ENCODE measurements around the gene EN2. TPM values are rescaled to one million over a fixed set of nuclear protein-coding genes. Genes with fewer than 3 reads are reported as not detected.
A peak's percentile ranks its signal among the peaks of the same experiment; 100 is the strongest.

EN2 gene
- total and polyA plus RNA-seq, 12 donors: 0.07 to 0.42 (median 0.13) TPM; not detected in 3

DNA sequence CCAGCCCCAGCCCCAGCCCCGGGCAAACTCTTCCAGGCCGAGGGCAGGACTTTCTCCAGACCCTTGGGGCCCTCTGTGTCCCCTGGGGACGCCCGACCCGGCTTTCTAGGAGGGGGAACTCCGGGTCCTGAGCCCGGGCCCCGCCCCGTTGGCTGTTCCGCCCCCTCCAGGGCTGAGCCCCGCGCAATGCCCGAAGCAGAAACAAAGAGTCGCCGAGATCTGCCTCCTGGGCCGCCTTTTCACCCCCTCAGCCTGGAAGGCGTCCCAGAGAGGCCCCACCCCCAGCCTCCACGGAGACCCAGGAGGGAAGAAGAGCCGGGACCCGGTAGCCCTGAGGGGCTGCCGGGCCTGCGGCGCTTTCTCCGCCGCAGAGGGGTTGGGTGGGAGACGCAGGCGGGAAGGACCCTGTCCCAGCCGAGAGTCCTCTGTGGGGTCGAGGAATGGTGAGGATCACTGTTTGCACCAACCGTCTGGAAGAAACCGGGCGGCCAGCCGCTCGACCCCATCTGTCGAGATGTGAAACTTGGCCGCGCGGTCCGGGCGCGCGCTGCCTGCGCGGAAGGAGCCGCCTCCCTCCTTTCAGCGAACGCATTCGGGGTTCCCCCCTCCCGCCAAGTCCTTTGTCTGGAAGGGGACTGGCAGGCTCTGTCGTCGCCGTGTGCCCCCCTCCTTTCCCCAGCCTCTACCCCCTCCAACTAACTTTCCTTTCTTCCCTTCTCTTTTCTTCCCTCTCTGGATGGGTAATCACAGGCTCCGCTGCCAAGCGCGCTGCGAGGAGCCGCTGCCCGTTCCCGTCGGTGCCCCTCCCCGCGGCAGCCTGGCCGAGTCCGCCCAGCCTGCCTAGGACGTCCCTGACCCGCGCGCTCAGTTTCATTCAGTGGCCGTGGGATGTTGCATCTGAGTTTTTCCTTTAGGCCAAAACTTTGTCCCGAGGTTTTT lies 10.2 kb downstream of the EN2 start:
- intact Hi-C loops (cut with DNase I): no loop called here
- DNase-seq: peak in 2 of 7 donors; percentile 11 to 26
- WGBS, 4 donors: 3% methylated on average over 25 to 70 of the region's 70 CpGs
- Histone ChIP-seq H3K4me1 (replicated peaks in 1 of 2) (peaks cover 8 to 12% of the 10 kb centered on the region in 2 donors), H3K36me3 (replicated peaks in 1 of 2) (no peaks in the 10 kb centered on the region), H3K9me3 (replicated peaks in 1 of 3) (no peaks in the 10 kb centered on the region), H3K27me3 (peaks cover 94% of the 10 kb centered on the region), H3K27ac (no peak overlapping the region), H3K4me3 (peak overlapping the region in 1 of 4 donors; percentile 4)
- TF ChIP-seq, protein P1, sequence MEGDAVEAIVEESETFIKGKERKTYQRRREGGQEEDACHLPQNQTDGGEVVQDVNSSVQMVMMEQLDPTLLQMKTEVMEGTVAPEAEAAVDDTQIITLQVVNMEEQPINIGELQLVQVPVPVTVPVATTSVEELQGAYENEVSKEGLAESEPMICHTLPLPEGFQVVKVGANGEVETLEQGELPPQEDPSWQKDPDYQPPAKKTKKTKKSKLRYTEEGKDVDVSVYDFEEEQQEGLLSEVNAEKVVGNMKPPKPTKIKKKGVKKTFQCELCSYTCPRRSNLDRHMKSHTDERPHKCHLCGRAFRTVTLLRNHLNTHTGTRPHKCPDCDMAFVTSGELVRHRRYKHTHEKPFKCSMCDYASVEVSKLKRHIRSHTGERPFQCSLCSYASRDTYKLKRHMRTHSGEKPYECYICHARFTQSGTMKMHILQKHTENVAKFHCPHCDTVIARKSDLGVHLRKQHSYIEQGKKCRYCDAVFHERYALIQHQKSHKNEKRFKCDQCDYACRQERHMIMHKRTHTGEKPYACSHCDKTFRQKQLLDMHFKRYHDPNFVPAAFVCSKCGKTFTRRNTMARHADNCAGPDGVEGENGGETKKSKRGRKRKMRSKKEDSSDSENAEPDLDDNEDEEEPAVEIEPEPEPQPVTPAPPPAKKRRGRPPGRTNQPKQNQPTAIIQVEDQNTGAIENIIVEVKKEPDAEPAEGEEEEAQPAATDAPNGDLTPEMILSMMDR (IDR thresholded peaks at IDR 0.05): no peak
- TF ChIP-seq POLR2A (IDR thresholded peaks at IDR 0.05): no peak

DNA sequence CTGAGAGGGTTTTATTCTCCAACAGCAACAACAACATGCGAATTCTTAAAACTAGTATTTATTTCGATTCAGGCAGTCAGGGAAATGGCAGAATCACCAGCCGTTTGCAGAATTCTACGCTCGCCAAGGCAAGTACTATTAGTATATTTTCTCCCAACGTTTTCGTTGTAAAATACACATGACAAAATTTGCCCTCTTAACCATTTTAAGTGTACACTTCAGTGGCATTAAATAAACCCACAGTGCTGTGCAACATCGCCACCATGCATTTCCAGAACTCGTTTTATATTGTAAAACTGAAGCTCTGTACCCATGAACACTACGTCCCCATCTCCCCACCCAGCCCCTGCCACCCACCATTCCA lies 10.8 kb downstream of the EN2 start:
- TF ChIP-seq, protein P1 (IDR thresholded peaks at IDR 0.05): no peak
- no peak for TF ChIP-seq POLR2A (IDR thresholded peaks at IDR 0.05)
- Histone ChIP-seq H3K9me3 (replicated peaks in 1 of 3) (no peaks in the 10 kb centered on the region), H3K4me1 (replicated peaks in 1 of 2) (peaks cover 8 to 12% of the 10 kb centered on the region in 2 donors), H3K27ac (no peak overlapping the region), H3K36me3 (replicated peaks in 1 of 2) (no peaks in the 10 kb centered on the region), H3K4me3 (no peak overlapping the region), H3K27me3 (peaks cover 91% of the 10 kb centered on the region)
- 12 to 14% (median 13%) methylated on average over 10 of the region's 10 CpGs for WGBS, 4 donors
- intact Hi-C loops (cut with DNase I): no loop called here
- DNase-seq: peak in 1 of 7 donors; percentile 4

DNA sequence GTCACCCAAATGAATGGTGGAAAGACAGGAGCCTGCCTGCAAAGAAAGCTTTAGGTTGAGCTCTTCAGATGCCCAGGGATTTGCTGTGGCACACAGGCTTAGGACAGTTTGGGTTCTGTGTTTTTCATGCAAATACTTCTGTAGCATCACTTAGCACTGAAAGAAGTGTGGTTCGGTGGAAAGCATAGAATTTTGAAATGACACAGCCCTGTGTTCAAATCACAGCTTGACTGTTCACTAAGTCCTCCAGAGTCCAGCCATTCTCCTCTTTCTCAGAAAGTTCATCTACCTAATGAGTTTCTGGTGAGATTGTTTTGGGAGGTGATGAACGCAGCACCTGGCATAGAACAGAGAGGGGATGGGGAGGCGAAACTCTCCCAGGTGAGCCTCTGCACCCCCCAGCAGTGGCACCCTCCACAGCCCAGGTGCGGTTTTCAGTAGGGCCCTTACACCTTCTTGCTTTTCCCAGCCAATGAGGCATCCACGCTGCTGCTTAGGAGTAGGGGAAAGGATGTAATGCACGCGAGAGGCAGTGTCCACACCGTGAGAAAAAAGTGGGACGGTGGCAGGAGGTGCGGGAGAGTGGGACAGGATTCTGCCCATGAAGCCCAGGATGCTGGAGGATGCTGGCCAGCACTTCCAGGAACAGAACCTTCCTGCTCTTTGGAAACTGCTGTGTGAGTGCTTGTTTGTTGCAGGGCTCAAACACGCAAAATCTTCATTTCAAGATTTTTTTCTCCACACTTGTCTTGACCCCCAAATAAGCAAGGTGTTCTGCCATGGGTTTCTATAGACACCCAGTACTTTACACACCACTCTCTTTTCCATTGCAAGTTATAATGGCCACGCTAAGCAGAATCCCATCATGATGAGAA lies 11.6 kb downstream of the EN2 start:
- H3K4me3 ChIP-seq: no peak overlapping the region
- peaks cover 83% of the 10 kb centered on the region for H3K27me3 ChIP-seq
- peaks cover 8 to 12% of the 10 kb centered on the region in 2 donors for H3K4me1 ChIP-seq (replicated peaks in 1 of 2)
- no peak for DNase-seq
- H3K27ac ChIP-seq: no peak overlapping the region
- 7 to 11% (median 9%) methylated on average over 12 of the region's 12 CpGs for WGBS, 4 donors
- TF ChIP-seq, protein P1 (IDR thresholded peaks at IDR 0.05): no peak
- TF ChIP-seq POLR2A (IDR thresholded peaks at IDR 0.05): no peak
- no peaks in the 10 kb centered on the region for H3K9me3 ChIP-seq (replicated peaks in 1 of 3)
- intact Hi-C loops (cut with DNase I): no loop called here
- no peaks in the 10 kb centered on the region for H3K36me3 ChIP-seq (replicated peaks in 1 of 2)

DNA sequence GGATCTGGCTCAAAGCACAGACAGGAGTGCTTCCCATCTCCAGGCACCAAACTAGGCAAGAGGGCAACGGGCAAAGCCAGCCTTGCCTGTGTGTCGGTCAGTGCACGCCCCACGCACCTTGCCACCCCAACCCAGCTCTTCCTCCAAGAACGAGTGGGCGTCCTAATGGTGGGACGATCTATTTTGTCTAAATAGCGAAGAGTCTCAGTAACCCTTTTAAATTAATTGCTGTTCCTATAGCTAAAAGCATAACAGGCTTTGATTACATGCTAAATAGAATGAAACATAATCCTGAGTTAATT lies 12.2 kb downstream of the EN2 start:
- peaks cover 79% of the 10 kb centered on the region for H3K27me3 ChIP-seq
- no peak overlapping the region for H3K27ac ChIP-seq
- no peak for TF ChIP-seq POLR2A (IDR thresholded peaks at IDR 0.05)
- TF ChIP-seq, protein P1 (IDR thresholded peaks at IDR 0.05): no peak
- no peak overlapping the region for H3K4me3 ChIP-seq
- 20 to 28% (median 27%) methylated on average over 8 of the region's 8 CpGs for WGBS, 4 donors
- peaks cover 8 to 12% of the 10 kb centered on the region in 2 donors for H3K4me1 ChIP-seq (replicated peaks in 1 of 2)
- H3K36me3 ChIP-seq (replicated peaks in 1 of 2): no peaks in the 10 kb centered on the region
- peak in 1 of 7 donors; percentile 8 for DNase-seq
- H3K9me3 ChIP-seq (replicated peaks in 1 of 3): no peaks in the 10 kb centered on the region
- intact Hi-C loops (cut with DNase I): no loop called here

All from adrenal gland (tissue), 12 donors.